LHCN-M2 (cell line): ENCODE data around the gene PODNL1. TPM values are rescaled to one million over a fixed set of nuclear protein-coding genes. Genes with fewer than 3 reads are reported as not detected.
A peak's percentile ranks its signal among the peaks of the same experiment; 100 is the strongest.
"Not testable (repeated sequence)": the region's sequence is repeated elsewhere in the genome, so short reads cannot be mapped to it uniquely, and the experiment has no call there.

Experiments
- DNase-seq: peaks from one replicate; pipeline ENCODE4 v3.0.0-alpha.2; 2012; ENCODE audit warnings: low read depth
- total RNA-seq: library from RNA; depleted of rRNA; stranded (reverse); fragments of >200 nt; gene quantifications from 2 replicates; pipeline ENCODE4 v1.2.3, GENCODE V29; 2014

The PODNL1 gene
- total RNA-seq, 1 experiment from 2014 or later, result 5.2 TPM

- no peak for DNase-seq
Observed at GRCh38 chr19:13974073-13974472, 35.9 kb upstream of the PODNL1 start.

GRCh38 chr19:13973479-13973878 lies 35.3 kb upstream of the PODNL1 start:
- DNase-seq, result not testable (repeated sequence)

- no peak for DNase-seq
Observed at GRCh38 chr19:13972368-13973155, 34.3 kb upstream of the PODNL1 start.

GRCh38 chr19:13971868-13972267 lies 33.7 kb upstream of the PODNL1 start:
- not testable (repeated sequence) for DNase-seq

GRCh38 chr19:13969897-13970296 lies 31.7 kb upstream of the PODNL1 start:
- no peak for DNase-seq

GRCh38 chr19:13968999-13969398 lies 30.8 kb upstream of the PODNL1 start:
- DNase-seq, result no peak

- DNase-seq, result no peak
Observed at GRCh38 chr19:13968383-13968935, 30.2 kb upstream of the PODNL1 start.

GRCh38 chr19:13967206-13967605 lies 29.0 kb upstream of the PODNL1 start:
- not testable (repeated sequence) for DNase-seq

GRCh38 chr19:13966684-13967128 lies 28.5 kb upstream of the PODNL1 start:
- no peak for DNase-seq

- no peak for DNase-seq
Observed at GRCh38 chr19:13965926-13966683, 27.9 kb upstream of the PODNL1 start.

- no peak for DNase-seq
Observed at GRCh38 chr19:13965377-13965896, 27.2 kb upstream of the PODNL1 start.

- DNase-seq, result peak; percentile 87
Observed at GRCh38 chr19:13964776-13965175, 26.6 kb upstream of the PODNL1 start.

GRCh38 chr19:13963603-13964105 lies 25.4 kb upstream of the PODNL1 start:
- no peak for DNase-seq

GRCh38 chr19:13962699-13963602 lies 24.7 kb upstream of the PODNL1 start:
- DNase-seq, result no peak

GRCh38 chr19:13961826-13962698 lies 23.8 kb upstream of the PODNL1 start:
- DNase-seq, result no peak

- DNase-seq, result no peak
Observed at GRCh38 chr19:13960863-13961784, 22.9 kb upstream of the PODNL1 start.

GRCh38 chr19:13959962-13960862 lies 22.0 kb upstream of the PODNL1 start:
- DNase-seq, result no peak
